RWPE2 (cell line): ENCODE results near the gene EML2.

Experiments
- ATAC-seq: fragments of 200-7000 bp; cut with Tn5 transposase; 3 replicates; pipeline ENCODE4 v1.9.1; 2021; ENCODE audit warnings: low read depth
- DNase-seq: peaks from one replicate; pipeline ENCODE4 v3.0.0-alpha.2; 2020; ENCODE audit warnings: low spot score
- H3K27ac ChIP-seq: fragments of 450-650 bp; 2 replicates; pipeline ENCODE4 v1.5.1; 2017; ENCODE audit warnings: mild to moderate bottlenecking; ENCODE audit not compliant: poor library complexity, severe bottlenecking
- H3K27me3 ChIP-seq: fragments of 250-450 bp; sonication (Bioruptor Pico); 2 replicates; pipeline ENCODE4 v1.5.1; 2021; ENCODE audit warnings: mild to moderate bottlenecking, moderate library complexity; ENCODE audit not compliant: insufficient read depth, poor library complexity, severe bottlenecking
- H3K36me3 ChIP-seq: fragments of 250-450 bp; sonication (Bioruptor Pico); 2 replicates; pipeline ENCODE4 v1.5.1; 2020; ENCODE audit warnings: low read depth, mild to moderate bottlenecking, moderate library complexity
- H3K4me1 ChIP-seq: fragments of 250-450 bp; sonication (Bioruptor Pico); 2 replicates; pipeline ENCODE4 v1.5.1; 2021; ENCODE audit warnings: mild to moderate bottlenecking, moderate library complexity; ENCODE audit not compliant: insufficient read depth, poor library complexity, severe bottlenecking
- H3K4me3 ChIP-seq: fragments of 250-450 bp; sonication (Bioruptor Pico); 2 replicates; pipeline ENCODE4 v1.5.1; 2021; ENCODE audit warnings: mild to moderate bottlenecking, moderate library complexity; ENCODE audit not compliant: severe bottlenecking
- H3K9me3 ChIP-seq: fragments of 250-450 bp; sonication (Bioruptor Pico); 2 replicates; pipeline ENCODE4 v1.5.1; 2021; ENCODE audit warnings: mild to moderate bottlenecking, moderate library complexity; ENCODE audit not compliant: severe bottlenecking
- TF ChIP-seq, protein P1 (sequence below): fragments of 450-650 bp; IDR thresholded peaks from one replicate; pipeline ENCODE4 v1.5.1; 2017; ENCODE audit warnings: mild to moderate bottlenecking, moderate library complexity; ENCODE audit not compliant: poor library complexity, severe bottlenecking

The EML2 gene

DNA sequence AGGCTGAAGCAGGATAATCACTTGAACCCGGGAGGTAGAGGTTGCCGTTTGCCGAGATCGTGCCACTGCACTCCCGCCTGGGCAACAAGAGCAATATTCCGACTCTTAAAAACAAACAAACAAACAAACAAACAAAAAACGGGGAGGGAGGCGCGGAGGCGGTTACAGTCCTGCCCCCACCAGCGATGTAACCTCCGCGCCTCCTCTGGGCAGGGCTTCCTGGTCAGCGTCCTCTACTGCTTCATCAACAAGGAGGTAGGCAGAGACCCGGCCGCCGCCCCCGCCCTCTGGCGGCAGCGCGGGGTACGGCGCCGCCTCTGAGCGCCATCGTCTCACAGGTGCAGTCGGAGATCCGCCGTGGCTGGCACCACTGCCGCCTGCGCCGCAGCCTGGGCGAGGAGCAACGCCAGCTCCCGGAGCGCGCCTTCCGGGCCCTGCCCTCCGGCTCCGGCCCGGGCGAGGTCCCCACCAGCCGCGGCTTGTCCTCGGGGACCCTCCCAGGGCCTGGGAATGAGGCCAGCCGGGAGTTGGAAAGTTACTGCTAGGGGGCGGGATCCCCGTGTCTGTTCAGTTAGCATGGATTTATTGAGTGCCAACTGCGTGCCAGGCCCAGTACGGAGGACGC is 42.3 kb upstream of the EML2 start:
- no peaks in the 10 kb centered on the region for H3K4me1 ChIP-seq
- peaks cover 18% of the 10 kb centered on the region for H3K36me3 ChIP-seq
- TF ChIP-seq, protein P1, sequence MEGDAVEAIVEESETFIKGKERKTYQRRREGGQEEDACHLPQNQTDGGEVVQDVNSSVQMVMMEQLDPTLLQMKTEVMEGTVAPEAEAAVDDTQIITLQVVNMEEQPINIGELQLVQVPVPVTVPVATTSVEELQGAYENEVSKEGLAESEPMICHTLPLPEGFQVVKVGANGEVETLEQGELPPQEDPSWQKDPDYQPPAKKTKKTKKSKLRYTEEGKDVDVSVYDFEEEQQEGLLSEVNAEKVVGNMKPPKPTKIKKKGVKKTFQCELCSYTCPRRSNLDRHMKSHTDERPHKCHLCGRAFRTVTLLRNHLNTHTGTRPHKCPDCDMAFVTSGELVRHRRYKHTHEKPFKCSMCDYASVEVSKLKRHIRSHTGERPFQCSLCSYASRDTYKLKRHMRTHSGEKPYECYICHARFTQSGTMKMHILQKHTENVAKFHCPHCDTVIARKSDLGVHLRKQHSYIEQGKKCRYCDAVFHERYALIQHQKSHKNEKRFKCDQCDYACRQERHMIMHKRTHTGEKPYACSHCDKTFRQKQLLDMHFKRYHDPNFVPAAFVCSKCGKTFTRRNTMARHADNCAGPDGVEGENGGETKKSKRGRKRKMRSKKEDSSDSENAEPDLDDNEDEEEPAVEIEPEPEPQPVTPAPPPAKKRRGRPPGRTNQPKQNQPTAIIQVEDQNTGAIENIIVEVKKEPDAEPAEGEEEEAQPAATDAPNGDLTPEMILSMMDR = peak; percentile 97
- H3K9me3 ChIP-seq = no peaks in the 10 kb centered on the region
- ATAC-seq (peak; percentile 76), DNase-seq (peak; percentile 76)
- H3K27me3 ChIP-seq = no peaks in the 10 kb centered on the region
- H3K4me3 ChIP-seq = peak overlapping the region; percentile 15
- peak overlapping the region; percentile 25 for H3K27ac ChIP-seq

DNA sequence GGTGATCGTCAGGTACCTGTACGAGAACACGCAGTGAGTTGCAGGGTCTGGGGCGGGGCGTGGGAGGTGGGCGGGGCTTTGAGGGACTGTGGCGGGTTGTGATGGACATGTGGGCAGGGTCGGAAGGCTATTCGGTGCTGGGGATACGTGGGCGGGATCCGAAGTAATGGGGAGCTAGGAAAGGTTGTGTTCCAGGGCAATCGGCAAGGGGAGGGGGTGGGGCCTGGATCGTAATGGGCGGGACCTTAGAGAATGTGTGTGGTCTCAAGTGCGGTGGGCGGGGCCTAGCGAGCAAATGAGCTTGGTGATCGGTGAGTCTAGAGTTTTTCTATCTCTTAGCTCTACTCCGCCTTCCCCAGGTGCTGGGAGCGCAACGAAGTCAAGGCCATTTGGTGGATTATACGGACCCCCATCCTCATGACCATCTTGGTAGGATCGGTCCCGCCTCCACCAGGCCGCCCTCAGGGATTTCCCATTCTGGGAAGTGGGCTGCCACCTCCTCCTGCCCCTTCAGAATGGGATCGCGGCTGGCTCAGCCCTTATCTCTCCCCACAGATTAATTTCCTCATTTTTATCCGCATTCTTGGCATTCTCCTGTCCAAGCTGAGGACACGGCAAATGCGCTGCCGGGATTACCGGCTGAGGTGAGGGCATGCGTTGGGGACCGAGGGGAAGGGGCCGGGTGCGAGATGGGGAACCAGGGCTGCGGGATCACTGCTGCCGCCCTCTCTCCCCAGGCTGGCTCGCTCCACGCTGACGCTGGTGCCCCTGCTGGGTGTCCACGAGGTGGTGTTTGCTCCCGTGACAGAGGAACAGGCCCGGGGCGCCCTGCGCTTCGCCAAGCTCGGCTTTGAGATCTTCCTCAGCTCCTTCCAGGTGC is 38.4 kb upstream of the EML2 start:
- H3K4me3 ChIP-seq = peak overlapping the region; percentile 33
- peak; percentile 85 for ATAC-seq
- DNase-seq = peak; percentile 98
- no peaks in the 10 kb centered on the region for H3K36me3 ChIP-seq
- no peak overlapping the region for H3K27ac ChIP-seq
- H3K4me1 ChIP-seq = no peaks in the 10 kb centered on the region
- TF ChIP-seq, protein P1 = peak; percentile 38
- no peaks in the 10 kb centered on the region for H3K9me3 ChIP-seq
- no peaks in the 10 kb centered on the region for H3K27me3 ChIP-seq

DNA sequence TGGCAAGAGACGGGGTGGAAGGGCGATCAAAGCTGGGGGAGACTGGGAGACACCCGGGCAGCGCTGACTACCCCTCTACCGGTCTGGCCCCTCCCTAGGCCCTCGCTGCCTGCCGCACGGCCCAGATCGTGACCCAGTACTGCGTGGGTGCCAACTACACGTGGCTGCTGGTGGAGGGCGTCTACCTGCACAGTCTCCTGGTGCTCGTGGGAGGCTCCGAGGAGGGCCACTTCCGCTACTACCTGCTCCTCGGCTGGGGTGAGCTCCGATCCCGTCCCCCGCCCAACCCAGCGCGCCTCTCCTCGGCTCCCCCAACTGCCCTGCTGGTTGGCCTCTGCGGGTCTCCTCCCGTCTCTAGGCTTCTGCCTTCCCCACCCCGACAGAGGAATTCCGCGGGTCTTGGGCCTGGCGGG is 37.7 kb upstream of the EML2 start:
- no peaks in the 10 kb centered on the region for H3K36me3 ChIP-seq
- no peaks in the 10 kb centered on the region for H3K9me3 ChIP-seq
- TF ChIP-seq, protein P1 = no peak
- peak overlapping the region; percentile 33 for H3K4me3 ChIP-seq
- no peaks in the 10 kb centered on the region for H3K27me3 ChIP-seq
- no peak overlapping the region for H3K27ac ChIP-seq
- no peaks in the 10 kb centered on the region for H3K4me1 ChIP-seq
- DNase-seq (no peak), ATAC-seq (peak; percentile 14)

DNA sequence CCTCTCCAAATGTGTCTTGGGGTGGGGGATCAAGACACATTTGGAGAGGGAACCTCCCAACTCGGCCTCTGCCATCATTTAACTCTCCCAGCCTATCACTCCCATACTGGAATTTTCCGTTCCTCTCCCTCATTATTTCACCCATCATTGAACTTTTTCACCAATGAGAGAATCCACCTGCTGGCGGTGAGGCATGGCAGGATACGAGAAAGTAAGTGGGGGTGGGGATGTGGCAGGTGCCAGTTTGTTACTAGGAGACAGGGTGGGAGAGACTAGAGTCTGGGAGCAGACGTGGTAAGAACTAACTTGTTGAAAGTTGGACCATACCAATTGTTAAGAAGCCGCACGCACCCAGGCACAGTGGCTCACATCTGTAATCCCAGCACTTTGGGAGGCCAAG is 35.7 kb upstream of the EML2 start:
- Histone ChIP-seq H3K4me1 (no peaks in the 10 kb centered on the region), H3K4me3 (no peak overlapping the region), H3K9me3 (no peaks in the 10 kb centered on the region), H3K27me3 (no peaks in the 10 kb centered on the region), H3K36me3 (no peaks in the 10 kb centered on the region), H3K27ac (no peak overlapping the region)
- DNase-seq = no peak
- no peak for ATAC-seq
- TF ChIP-seq, protein P1 = no peak
